ENCODE results near the gene ELOVL6.

Gene ELOVL6

DNA sequence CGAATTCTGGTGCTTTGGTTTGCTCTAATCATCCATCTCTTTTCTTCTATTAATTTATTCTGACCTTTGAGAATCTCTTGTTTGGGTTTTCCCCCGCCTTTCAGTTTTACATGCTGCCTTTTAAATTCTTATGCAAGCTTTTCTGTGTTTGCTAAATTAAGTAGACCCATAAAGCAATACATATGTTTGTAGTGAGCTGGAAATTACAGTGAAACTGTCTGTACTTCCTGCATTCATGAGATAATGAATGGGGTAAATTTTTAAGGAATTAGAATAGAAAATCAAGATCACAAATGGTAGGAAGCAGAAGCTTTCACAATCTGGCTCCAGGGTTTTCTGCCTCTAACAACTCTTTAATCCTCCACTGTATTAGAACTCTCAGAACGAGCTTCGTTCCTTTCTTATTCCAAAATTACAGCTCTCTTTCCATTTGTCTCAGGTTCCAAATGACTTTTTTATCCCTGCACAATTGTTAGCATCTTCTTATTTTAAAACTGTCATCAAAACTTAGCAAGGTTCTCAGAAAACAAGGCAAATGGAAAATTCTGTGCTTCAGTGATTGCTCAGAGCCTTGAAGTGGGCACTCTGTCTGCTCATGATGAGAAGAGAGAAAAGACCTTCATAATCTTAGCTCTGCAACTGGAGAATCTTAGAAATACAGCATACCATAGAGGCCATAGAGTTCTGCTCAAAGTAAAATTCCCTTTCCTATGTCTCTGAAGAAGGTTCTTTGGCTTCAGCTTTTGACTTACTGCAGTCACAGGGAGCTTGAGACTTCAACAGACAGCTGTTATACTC is 177.6 kb downstream of the ELOVL6 start:
- no peak for DNase-seq (ENCODE audit: low read depth)
- H3K4me3 ChIP-seq (ENCODE audit: low read depth, low read length) = no peak overlapping the region
- TF ChIP-seq, protein P1, sequence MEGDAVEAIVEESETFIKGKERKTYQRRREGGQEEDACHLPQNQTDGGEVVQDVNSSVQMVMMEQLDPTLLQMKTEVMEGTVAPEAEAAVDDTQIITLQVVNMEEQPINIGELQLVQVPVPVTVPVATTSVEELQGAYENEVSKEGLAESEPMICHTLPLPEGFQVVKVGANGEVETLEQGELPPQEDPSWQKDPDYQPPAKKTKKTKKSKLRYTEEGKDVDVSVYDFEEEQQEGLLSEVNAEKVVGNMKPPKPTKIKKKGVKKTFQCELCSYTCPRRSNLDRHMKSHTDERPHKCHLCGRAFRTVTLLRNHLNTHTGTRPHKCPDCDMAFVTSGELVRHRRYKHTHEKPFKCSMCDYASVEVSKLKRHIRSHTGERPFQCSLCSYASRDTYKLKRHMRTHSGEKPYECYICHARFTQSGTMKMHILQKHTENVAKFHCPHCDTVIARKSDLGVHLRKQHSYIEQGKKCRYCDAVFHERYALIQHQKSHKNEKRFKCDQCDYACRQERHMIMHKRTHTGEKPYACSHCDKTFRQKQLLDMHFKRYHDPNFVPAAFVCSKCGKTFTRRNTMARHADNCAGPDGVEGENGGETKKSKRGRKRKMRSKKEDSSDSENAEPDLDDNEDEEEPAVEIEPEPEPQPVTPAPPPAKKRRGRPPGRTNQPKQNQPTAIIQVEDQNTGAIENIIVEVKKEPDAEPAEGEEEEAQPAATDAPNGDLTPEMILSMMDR (IDR thresholded peaks at IDR 0.05; ENCODE audit: low read depth, low read length, missing control alignments) = no peak

DNA sequence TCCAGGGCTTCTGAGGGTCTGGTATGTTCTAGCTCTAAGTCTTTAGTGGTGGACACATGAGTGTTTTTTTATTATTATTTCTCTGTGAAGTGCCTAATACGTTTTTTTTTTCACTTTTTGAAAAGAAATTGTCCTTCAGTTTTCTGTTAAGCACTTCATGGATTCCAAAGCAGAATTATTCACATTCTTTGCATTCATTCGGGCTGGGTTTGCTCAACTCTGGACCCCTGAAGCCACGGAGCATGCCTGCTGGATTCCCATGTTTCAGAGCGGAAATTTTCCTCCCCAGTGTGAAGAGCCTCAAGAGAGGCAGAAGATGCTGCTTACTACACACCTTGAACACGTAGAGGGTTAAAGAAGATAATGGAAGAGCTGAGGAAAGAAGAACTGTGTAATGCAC is 178.3 kb downstream of the ELOVL6 start:
- TF ChIP-seq, protein P1 (IDR thresholded peaks at IDR 0.05; ENCODE audit: low read depth, low read length, missing control alignments) = no peak
- DNase-seq (ENCODE audit: low read depth) = no peak
- no peak overlapping the region for H3K4me3 ChIP-seq (ENCODE audit: low read depth, low read length)

DNA sequence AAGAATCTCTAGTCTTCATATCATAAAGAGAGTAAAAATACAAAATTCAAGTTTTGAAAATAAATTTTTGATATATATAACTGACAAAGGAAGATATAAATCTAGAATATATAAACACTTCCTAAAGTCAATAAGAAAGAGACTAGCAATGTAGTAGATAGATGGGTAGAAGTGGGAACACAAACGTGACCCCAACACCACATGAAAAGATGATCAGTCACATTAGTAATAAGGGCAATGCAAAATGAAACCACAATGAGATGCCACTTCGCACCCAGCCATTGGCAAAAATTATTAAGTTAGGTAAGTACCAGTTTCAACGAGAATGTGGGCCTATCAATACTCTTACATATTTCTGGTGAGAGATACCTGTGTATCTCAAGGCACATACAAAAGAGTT is 179.3 kb downstream of the ELOVL6 start:
- H3K4me3 ChIP-seq (ENCODE audit: low read depth, low read length) = no peak overlapping the region
- TF ChIP-seq, protein P1 (IDR thresholded peaks at IDR 0.05; ENCODE audit: low read depth, low read length, missing control alignments) = no peak
- no peak for DNase-seq (ENCODE audit: low read depth)

DNA sequence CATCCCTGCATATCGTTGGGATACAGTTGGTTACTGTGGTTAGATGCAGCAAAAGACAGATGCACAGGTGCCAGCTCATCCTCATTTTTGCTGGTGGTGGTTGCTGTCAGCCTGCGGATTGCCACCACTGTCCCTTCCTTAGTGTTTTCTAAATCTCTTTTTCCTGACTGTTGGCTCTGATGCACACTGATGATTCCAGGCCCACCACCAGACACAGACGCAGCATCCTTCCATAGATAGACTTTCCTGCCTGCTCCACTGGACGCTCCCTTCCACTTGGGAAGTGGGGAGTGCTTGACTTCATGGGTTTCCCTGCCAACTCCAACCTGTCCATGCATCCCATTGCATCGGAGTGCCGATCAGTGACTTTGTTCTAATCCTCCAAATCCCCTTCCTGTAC is 184.2 kb downstream of the ELOVL6 start:
- TF ChIP-seq, protein P1 (IDR thresholded peaks at IDR 0.05; ENCODE audit: low read depth, low read length, missing control alignments) = no peak
- H3K4me3 ChIP-seq (ENCODE audit: low read depth, low read length) = no peak overlapping the region
- DNase-seq (ENCODE audit: low read depth) = no peak

DNA sequence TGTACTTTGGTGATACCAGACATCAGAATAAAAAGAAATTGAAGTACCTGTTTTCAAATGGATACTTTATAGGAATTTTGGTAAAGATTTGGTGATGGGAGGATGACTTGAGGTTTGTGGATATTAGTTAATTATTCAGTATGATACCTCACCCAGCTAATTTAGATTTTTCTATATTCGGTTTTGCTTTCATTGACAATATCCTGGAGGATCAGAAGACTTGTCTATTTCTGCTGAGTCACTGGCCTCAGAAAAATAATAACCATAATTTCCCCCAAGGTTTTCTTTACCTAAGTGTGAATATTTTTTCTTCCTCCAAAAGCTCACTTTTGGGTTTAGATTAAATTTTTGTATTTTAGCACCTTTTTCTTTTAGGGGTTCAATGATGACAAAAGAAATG is 185.5 kb downstream of the ELOVL6 start:
- no peak for DNase-seq (ENCODE audit: low read depth)
- TF ChIP-seq, protein P1 (IDR thresholded peaks at IDR 0.05; ENCODE audit: low read depth, low read length, missing control alignments) = no peak
- no peak overlapping the region for H3K4me3 ChIP-seq (ENCODE audit: low read depth, low read length)

DNA sequence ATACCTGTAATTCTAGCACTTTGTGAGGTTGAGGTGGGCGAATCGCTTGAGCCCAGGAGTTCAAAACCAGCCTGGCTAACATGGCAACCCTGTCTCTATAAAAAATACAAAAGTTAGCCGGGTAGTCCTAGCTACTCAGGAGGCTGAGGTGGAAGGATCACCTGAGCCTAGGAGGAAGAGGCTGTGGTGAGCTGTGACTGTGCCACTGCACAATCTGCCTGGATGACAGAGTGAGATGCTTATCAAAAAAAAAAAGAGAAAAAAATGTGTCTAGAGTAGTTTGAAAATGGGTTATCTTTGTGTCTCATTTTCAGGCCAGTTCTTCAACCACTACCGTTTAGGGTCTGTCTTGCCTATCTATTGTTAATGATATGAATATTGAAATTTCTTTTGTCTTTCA is 187.6 kb downstream of the ELOVL6 start:
- H3K4me3 ChIP-seq (ENCODE audit: low read depth, low read length) = no peak overlapping the region
- TF ChIP-seq, protein P1 (IDR thresholded peaks at IDR 0.05; ENCODE audit: low read depth, low read length, missing control alignments) = no peak
- no peak for DNase-seq (ENCODE audit: low read depth)

DNA sequence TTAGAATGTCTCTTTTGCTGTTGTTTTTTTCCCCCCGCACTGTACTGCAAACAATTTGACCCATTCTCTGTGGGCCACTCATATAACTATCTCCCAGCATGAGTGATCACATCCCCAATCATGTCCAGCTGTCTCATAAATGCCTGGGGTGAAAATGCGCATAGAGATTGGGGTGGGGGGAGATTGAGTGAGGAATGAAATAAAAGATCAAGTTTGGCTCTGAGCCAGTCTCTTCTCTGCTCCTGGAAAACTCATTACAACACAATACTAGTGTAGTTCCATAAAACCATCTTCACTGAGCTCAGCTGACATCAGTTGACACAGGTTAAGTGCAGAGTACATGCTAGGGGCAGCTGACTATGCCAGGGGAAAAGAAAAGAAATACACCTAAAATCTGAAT is 188.9 kb downstream of the ELOVL6 start:
- no peak overlapping the region for H3K4me3 ChIP-seq (ENCODE audit: low read depth, low read length)
- TF ChIP-seq, protein P1 (IDR thresholded peaks at IDR 0.05; ENCODE audit: low read depth, low read length, missing control alignments) = no peak
- no peak for DNase-seq (ENCODE audit: low read depth)

Data from GM12864 (cell line).